ENCODE results near the gene MED29. TPM values are rescaled to one million over a fixed set of nuclear protein-coding genes. Genes with fewer than 3 reads are reported as not detected.
A peak's percentile ranks its signal among the peaks of the same experiment; 100 is the strongest.
"Not testable (repeated sequence)": the region's sequence is repeated elsewhere in the genome, so short reads cannot be mapped to it uniquely, and the experiment has no call there.

Gene MED29
- total RNA-seq, 1 donor from 2014 or later: 60.8 TPM

- intact Hi-C loops (cut with DNase I): loop anchor here (1.0 to 2.0 kb wide), 2 partner anchors 19 to 29 kb away; partner anchors contain the start of genes MED29, PAF1 and SAMD4B
- peak overlapping the region; percentile 20 to 33 for H3K4me3 ChIP-seq
- no peaks in the 10 kb centered on the region for H3K9me3 ChIP-seq
- peak; percentile 41 to 93 for DNase-seq (ENCODE audit: low spot score in 2 of 2)
- H3K27ac ChIP-seq: peak overlapping the region; percentile 96
- no peak for TF ChIP-seq CTCF (IDR thresholded peaks at IDR 0.05)
- no peaks in the 10 kb centered on the region for H3K27me3 ChIP-seq
- peaks cover 36 to 67% of the 10 kb centered on the region in 2 donors for H3K36me3 ChIP-seq
- H3K4me1 ChIP-seq: peaks cover 15 to 24% of the 10 kb centered on the region in 2 donors
Measured at GRCh38 chr19:39372047-39372802, 19.0 kb upstream of the MED29 start.

- Histone ChIP-seq H3K27me3 (no peaks in the 10 kb centered on the region), H3K9me3 (no peaks in the 10 kb centered on the region), H3K4me3 (peak overlapping the region; percentile 20 to 33), H3K4me1 (peaks cover 15 to 24% of the 10 kb centered on the region in 2 donors), H3K27ac (peak overlapping the region; percentile 96), H3K36me3 (peaks cover 43 to 70% of the 10 kb centered on the region in 2 donors)
- DNase-seq (ENCODE audit: low spot score in 2 of 2): no peak
- intact Hi-C loops (cut with DNase I): loop anchor here (1.0 to 2.0 kb wide), 2 partner anchors 18 to 30 kb away; partner anchors contain the start of genes MED29, PAF1 and SAMD4B
- TF ChIP-seq CTCF (IDR thresholded peaks at IDR 0.05): no peak
Measured at GRCh38 chr19:39372941-39373340, 18.2 kb upstream of the MED29 start.

- no peak for TF ChIP-seq CTCF (IDR thresholded peaks at IDR 0.05)
- H3K27me3 ChIP-seq: no peaks in the 10 kb centered on the region
- no peaks in the 10 kb centered on the region for H3K9me3 ChIP-seq
- H3K36me3 ChIP-seq: peaks cover 58 to 70% of the 10 kb centered on the region in 2 donors
- intact Hi-C loops (cut with DNase I): no loop called here
- H3K4me3 ChIP-seq: no peak overlapping the region
- H3K27ac ChIP-seq: peak overlapping the region in 1 of 2 donors; percentile 96
- DNase-seq (ENCODE audit: low spot score in 2 of 2): no peak
- peaks cover 15 to 24% of the 10 kb centered on the region in 2 donors for H3K4me1 ChIP-seq
Measured at GRCh38 chr19:39375929-39376328, 15.2 kb upstream of the MED29 start.

GRCh38 chr19:39377373-39378362 lies 13.5 kb upstream of the MED29 start:
- Histone ChIP-seq H3K4me1 (peaks cover 9 to 17% of the 10 kb centered on the region in 2 donors), H3K27ac (peak overlapping the region in 1 of 2 donors; percentile 5), H3K9me3 (no peaks in the 10 kb centered on the region), H3K36me3 (peaks cover 73 to 83% of the 10 kb centered on the region in 2 donors), H3K27me3 (no peaks in the 10 kb centered on the region), H3K4me3 (no peak overlapping the region)
- no peak for DNase-seq (ENCODE audit: low spot score in 2 of 2)
- no peak for TF ChIP-seq CTCF (IDR thresholded peaks at IDR 0.05)
- intact Hi-C loops (cut with DNase I): no loop called here

- DNase-seq (ENCODE audit: low spot score in 2 of 2); H3K4me1 ChIP-seq; H3K27me3 ChIP-seq; H3K4me3 ChIP-seq; H3K27ac ChIP-seq; H3K9me3 ChIP-seq; intact Hi-C loops (cut with DNase I): not testable (repeated sequence)
- H3K36me3 ChIP-seq: peaks cover 85 to 99% of the 10 kb centered on the region in 2 donors
Measured at GRCh38 chr19:39379366-39379765, 11.8 kb upstream of the MED29 start.
